Suprapubic skin (tissue), 4 donors: ENCODE results near the gene NELL1. TPM values are rescaled to one million over a fixed set of nuclear protein-coding genes. Genes with fewer than 3 reads are reported as not detected.

Experiments
- DNase-seq, 2 donors: peaks; one replicate each; pipeline ENCODE4 v3.0.0-alpha.2; 2019; ENCODE audit warnings: low spot score in 2 of 2
- H3K27ac ChIP-seq: fragments of 200-600 bp; sonication (generic); one replicate; pipeline ENCODE4 v1.5.1; 2019
- H3K27me3 ChIP-seq: fragments of 200-600 bp; sonication (generic); one replicate; pipeline ENCODE4 v1.5.1; 2019
- H3K36me3 ChIP-seq: fragments of 200-600 bp; sonication (generic); one replicate; pipeline ENCODE4 v1.5.1; 2019
- H3K4me1 ChIP-seq: fragments of 200-600 bp; sonication (generic); one replicate; pipeline ENCODE4 v1.5.1; 2019
- H3K4me3 ChIP-seq: fragments of 200-600 bp; sonication (generic); one replicate; pipeline ENCODE4 v1.5.1; 2019; ENCODE audit warnings: mild to moderate bottlenecking
- H3K9me3 ChIP-seq: fragments of 200-600 bp; sonication (generic); one replicate; pipeline ENCODE4 v1.5.1; 2019
- EP300 ChIP-seq: sonication (generic); formaldehyde crosslinking; IDR thresholded peaks from one replicate; pipeline ENCODE4 v1.6.1; 2017; ENCODE audit warnings: antibody characterized with exemption
- POLR2A ChIP-seq, 2 donors: fragments of 450-650 bp; IDR thresholded peaks; one replicate each; pipeline ENCODE4 v1.6.1; 2017; ENCODE audit warnings: antibody characterized with exemption in 2 of 2, mild to moderate bottlenecking in 2 of 2, moderate library complexity in 2 of 2
- POLR2AphosphoS5 ChIP-seq, 3 donors: sonication (generic); formaldehyde crosslinking; IDR thresholded peaks; one replicate each; pipeline ENCODE4 v1.6.1; 2017; ENCODE audit warnings: antibody characterized with exemption in 3 of 3
- WGBS: methylation state at CpG from one replicate; pipeline ENCODE4 v1.1.5; 2018; 5-methylcytosine and 5-hydroxymethylcytosine counted together
- total RNA-seq, 4 donors: library from RNA; depleted of rRNA; stranded (reverse); fragments of >200 nt; gene quantifications; one replicate each; pipeline ENCODE4 v1.1.0, GENCODE V29; 2016
- TF ChIP-seq, protein P1 (sequence below), 2 donors: fragments of 200-600 bp in 1 of 2; fragments of 450-650 bp in 1 of 2; sonication (generic) in 1 of 2; IDR thresholded peaks; one replicate each; pipeline ENCODE4 v1.5.1; 2016 to 2019; ENCODE audit warnings: antibody characterized with exemption in 2 of 2, mild to moderate bottlenecking in 1 of 2, moderate library complexity in 1 of 2

Gene NELL1
- total RNA-seq, 4 donors from 2014 or later, result 0.18 to 3.9 TPM; not detected in 2

DNA sequence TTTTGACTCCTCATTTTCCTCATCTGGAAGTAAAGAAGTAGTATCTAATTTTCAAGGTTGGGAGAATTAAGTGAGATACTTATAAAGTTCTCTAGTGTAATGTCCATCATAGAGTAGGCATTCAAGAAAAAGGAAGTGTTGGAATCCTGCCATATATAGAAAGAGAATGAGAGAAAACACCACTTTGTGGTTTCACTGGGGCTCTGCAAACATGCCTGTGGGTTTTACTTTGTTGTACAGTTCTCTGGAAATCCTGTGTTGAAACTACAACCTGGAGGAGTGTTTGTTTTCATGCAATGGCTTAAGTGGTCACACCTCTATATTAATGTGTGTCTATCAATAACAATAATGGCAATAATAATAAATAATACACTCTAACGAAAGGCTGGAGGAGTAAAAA, 741.7 kb downstream of the NELL1 start:
- no peaks in the 10 kb centered on the region for H3K27me3 ChIP-seq
- no peak overlapping the region for H3K27ac ChIP-seq
- H3K36me3 ChIP-seq, result no peaks in the 10 kb centered on the region
- 87% methylated on average over 1 of the region's 1 CpG for WGBS
- DNase-seq, result no peak
- TF ChIP-seq POLR2AphosphoS5 (IDR thresholded peaks at IDR 0.05), result no peak
- TF ChIP-seq POLR2A (IDR thresholded peaks at IDR 0.05), result no peak
- TF ChIP-seq, protein P1, sequence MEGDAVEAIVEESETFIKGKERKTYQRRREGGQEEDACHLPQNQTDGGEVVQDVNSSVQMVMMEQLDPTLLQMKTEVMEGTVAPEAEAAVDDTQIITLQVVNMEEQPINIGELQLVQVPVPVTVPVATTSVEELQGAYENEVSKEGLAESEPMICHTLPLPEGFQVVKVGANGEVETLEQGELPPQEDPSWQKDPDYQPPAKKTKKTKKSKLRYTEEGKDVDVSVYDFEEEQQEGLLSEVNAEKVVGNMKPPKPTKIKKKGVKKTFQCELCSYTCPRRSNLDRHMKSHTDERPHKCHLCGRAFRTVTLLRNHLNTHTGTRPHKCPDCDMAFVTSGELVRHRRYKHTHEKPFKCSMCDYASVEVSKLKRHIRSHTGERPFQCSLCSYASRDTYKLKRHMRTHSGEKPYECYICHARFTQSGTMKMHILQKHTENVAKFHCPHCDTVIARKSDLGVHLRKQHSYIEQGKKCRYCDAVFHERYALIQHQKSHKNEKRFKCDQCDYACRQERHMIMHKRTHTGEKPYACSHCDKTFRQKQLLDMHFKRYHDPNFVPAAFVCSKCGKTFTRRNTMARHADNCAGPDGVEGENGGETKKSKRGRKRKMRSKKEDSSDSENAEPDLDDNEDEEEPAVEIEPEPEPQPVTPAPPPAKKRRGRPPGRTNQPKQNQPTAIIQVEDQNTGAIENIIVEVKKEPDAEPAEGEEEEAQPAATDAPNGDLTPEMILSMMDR (IDR thresholded peaks at IDR 0.05), result no peak
- TF ChIP-seq EP300, result no peak
- no peaks in the 10 kb centered on the region for H3K9me3 ChIP-seq
- H3K4me1 ChIP-seq, result no peaks in the 10 kb centered on the region
- no peak overlapping the region for H3K4me3 ChIP-seq

DNA sequence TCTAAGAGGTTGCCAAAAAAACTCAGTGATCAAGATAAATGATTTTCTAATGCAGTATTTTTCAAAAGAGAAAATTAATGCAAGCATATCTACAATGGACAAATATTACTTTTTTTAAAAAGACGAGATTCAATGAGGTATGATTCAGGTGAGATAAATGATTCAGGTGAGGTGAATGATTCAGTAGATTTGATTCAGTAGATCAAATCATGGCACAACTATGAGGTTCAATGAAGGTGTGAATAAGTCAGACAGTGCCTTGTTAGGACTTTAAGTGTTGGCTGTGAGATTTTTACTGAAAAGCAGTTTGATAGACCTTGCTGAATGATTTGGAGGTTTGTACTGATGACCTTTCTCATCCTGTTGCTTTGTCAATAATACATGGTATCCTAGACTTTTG, 742.2 kb downstream of the NELL1 start:
- no peaks in the 10 kb centered on the region for H3K27me3 ChIP-seq
- 72% methylated on average over 1 of the region's 1 CpG for WGBS
- no peak for TF ChIP-seq POLR2AphosphoS5 (IDR thresholded peaks at IDR 0.05)
- no peak for TF ChIP-seq EP300
- TF ChIP-seq, protein P1 (IDR thresholded peaks at IDR 0.05), result no peak
- no peak for TF ChIP-seq POLR2A (IDR thresholded peaks at IDR 0.05)
- no peaks in the 10 kb centered on the region for H3K4me1 ChIP-seq
- DNase-seq, result no peak
- no peak overlapping the region for H3K4me3 ChIP-seq
- H3K27ac ChIP-seq, result no peak overlapping the region
- H3K36me3 ChIP-seq, result no peaks in the 10 kb centered on the region
- H3K9me3 ChIP-seq, result no peaks in the 10 kb centered on the region

DNA sequence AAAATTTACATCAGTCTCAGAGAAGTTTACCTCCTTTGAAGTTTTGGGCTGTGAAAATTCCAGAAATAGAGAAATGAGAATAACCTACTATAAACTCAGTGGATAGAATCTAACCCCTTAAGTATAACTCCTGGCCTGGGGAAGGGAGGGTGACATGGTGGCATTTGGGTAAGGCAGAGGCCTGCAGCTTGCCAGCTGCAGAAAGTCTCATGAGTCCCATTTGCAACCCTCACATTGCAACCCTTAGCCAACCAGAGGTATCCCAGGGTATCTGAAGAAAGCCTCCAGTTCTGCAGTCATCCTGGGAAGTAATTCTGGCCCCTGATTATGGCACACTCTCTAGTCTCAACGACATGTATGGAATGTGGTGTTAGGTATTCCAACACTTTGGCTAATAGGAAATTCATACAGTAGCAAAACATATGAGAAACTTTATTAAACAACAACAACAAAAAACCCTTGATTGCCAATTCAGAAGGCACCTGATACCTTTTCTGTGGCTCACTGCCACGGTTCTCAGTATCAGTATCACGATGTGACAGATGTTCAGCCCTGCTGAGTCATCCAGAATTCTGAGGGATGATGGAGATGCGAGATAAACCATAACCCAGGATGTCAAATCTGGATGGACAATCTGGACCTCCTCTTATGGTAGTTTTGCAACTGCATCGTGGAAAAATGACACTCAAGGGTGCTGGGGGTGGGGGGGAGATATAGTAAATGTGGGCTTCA, 743.4 kb downstream of the NELL1 start:
- no peaks in the 10 kb centered on the region for H3K9me3 ChIP-seq
- no peaks in the 10 kb centered on the region for H3K4me1 ChIP-seq
- no peaks in the 10 kb centered on the region for H3K36me3 ChIP-seq
- TF ChIP-seq, protein P1 (IDR thresholded peaks at IDR 0.05), result no peak
- no peak for TF ChIP-seq POLR2A (IDR thresholded peaks at IDR 0.05)
- no peak for TF ChIP-seq EP300
- no peak for TF ChIP-seq POLR2AphosphoS5 (IDR thresholded peaks at IDR 0.05)
- no peak overlapping the region for H3K4me3 ChIP-seq
- WGBS, result 48% methylated on average over 5 of the region's 5 CpGs
- no peaks in the 10 kb centered on the region for H3K27me3 ChIP-seq
- H3K27ac ChIP-seq, result no peak overlapping the region
- DNase-seq, result no peak

DNA sequence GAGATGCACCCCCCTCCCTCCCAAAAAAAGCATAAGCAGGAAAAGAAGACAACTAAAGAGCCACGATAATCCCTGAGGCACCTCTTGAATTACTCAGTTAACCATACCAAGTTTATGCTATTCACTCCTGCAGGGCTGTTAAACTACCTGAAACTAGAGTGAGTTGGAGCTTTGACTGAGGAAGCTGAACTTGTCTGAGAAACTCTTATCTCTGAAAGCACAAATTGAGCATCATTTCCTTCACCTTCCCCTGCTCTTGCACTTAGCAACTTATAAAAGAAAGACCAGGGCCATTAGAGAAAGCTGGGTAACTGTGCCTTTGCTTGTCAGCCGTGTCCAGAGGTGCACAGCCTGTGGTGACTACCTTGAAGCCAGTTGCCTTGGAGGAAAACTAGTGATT, 745.6 kb downstream of the NELL1 start:
- TF ChIP-seq POLR2A (IDR thresholded peaks at IDR 0.05) (no peak), POLR2AphosphoS5 (IDR thresholded peaks at IDR 0.05) (no peak), EP300 (no peak)
- TF ChIP-seq, protein P1 (IDR thresholded peaks at IDR 0.05), result no peak
- Histone ChIP-seq H3K36me3 (no peaks in the 10 kb centered on the region), H3K9me3 (no peaks in the 10 kb centered on the region), H3K27ac (no peak overlapping the region), H3K27me3 (no peaks in the 10 kb centered on the region), H3K4me3 (no peak overlapping the region), H3K4me1 (no peaks in the 10 kb centered on the region)
- DNase-seq, result no peak
- 53% methylated on average over 2 of the region's 2 CpGs for WGBS

DNA sequence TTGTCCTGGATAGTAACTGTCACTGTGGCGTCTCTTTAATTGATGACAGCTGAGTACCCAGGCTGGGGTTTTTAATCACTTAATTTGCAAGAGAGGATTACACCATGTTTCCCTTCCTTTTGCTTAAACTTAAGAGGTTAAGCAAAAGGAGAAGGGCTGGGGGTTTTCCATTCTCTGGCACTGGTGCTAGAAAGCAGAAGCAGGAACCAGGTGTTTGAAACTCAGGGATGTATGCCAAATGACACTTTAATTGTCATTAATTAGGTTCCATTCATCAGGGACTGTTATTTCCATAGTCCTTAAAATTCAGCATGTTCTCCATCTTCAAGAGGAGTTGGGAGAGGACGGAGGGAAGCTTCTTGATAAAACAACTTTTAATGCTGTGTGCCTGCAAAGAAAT, 746.2 kb downstream of the NELL1 start:
- no peak for DNase-seq
- Histone ChIP-seq H3K27me3 (no peaks in the 10 kb centered on the region), H3K4me1 (no peaks in the 10 kb centered on the region), H3K36me3 (no peaks in the 10 kb centered on the region), H3K27ac (no peak overlapping the region), H3K9me3 (no peaks in the 10 kb centered on the region), H3K4me3 (no peak overlapping the region)
- WGBS, result 63% methylated on average over 2 of the region's 2 CpGs
- no peak for TF ChIP-seq EP300
- no peak for TF ChIP-seq POLR2A (IDR thresholded peaks at IDR 0.05)
- TF ChIP-seq POLR2AphosphoS5 (IDR thresholded peaks at IDR 0.05), result no peak
- TF ChIP-seq, protein P1 (IDR thresholded peaks at IDR 0.05), result no peak
